ENCODE data around the gene ELP1.

The ELP1 gene

GRCh38 chr9:108882052-108882888 is 51.7 kb downstream of the ELP1 start:
- DNase-seq, result no peak

GRCh38 chr9:108880738-108881316 is 53.1 kb downstream of the ELP1 start:
- DNase-seq, result no peak

GRCh38 chr9:108877524-108877923 is 56.4 kb downstream of the ELP1 start:
- DNase-seq, result no peak

- DNase-seq, result no peak
Measured at GRCh38 chr9:108876425-108876824, 57.5 kb downstream of the ELP1 start.

GRCh38 chr9:108874058-108874788 is 59.7 kb downstream of the ELP1 start:
- DNase-seq, result no peak

GRCh38 chr9:108869092-108869725 is 64.7 kb downstream of the ELP1 start:
- no peak for DNase-seq

- DNase-seq, result no peak
Measured at GRCh38 chr9:108867829-108868228, 66.1 kb downstream of the ELP1 start.

- no peak for DNase-seq
Measured at GRCh38 chr9:108867116-108867515, 66.8 kb downstream of the ELP1 start.

GRCh38 chr9:108866001-108866420 is 67.9 kb downstream of the ELP1 start:
- no peak for DNase-seq

- DNase-seq, result no peak
Measured at GRCh38 chr9:108865037-108865436, 68.9 kb downstream of the ELP1 start.

- DNase-seq, result no peak
Measured at GRCh38 chr9:108864446-108864845, 69.5 kb downstream of the ELP1 start.

- no peak for DNase-seq
Measured at GRCh38 chr9:108863891-108864290, 70.0 kb downstream of the ELP1 start.

GRCh38 chr9:108861997-108862396 is 71.9 kb downstream of the ELP1 start, which contains the start of gene ACTL7A:
ACTL7A (plus strand) TSS chr9:108862266; CDS start chr9:108862323, 57 bp downstream.
- DNase-seq, result no peak

- no peak for DNase-seq
Measured at GRCh38 chr9:108861464-108861863, 72.5 kb downstream of the ELP1 start.

GRCh38 chr9:108860764-108861163 is 73.2 kb downstream of the ELP1 start:
- no peak for DNase-seq

GRCh38 chr9:108860354-108860753 is 73.6 kb downstream of the ELP1 start:
- DNase-seq, result no peak

- DNase-seq, result no peak
Measured at GRCh38 chr9:108859459-108860114, 74.3 kb downstream of the ELP1 start.

- DNase-seq, result no peak
Measured at GRCh38 chr9:108857572-108857971, 76.4 kb downstream of the ELP1 start.

- no peak for DNase-seq
Measured at GRCh38 chr9:108855888-108856287, 78.0 kb downstream of the ELP1 start, which contains the start of gene ACTL7B. ACTL7B (minus strand) TSS chr9:108855986; CDS start chr9:108855930, 56 bp downstream.

- no peak for DNase-seq
Measured at GRCh38 chr9:108855529-108855886, 78.4 kb downstream of the ELP1 start.

- no peak for DNase-seq
Measured at GRCh38 chr9:108854641-108855528, 79.0 kb downstream of the ELP1 start.

- DNase-seq, result no peak
Measured at GRCh38 chr9:108854094-108854493, 79.8 kb downstream of the ELP1 start.
